Transverse colon (tissue), 3 donors: ENCODE measurements around the gene PROSER1.

Source experiments
- CTCF ChIP-seq, 5 experiments: fragments of 200-600 bp in 3 of 5; fragments of 450-650 bp in 2 of 5; sonication (generic) in 3 of 5; IDR thresholded peaks; 1 replicate in 2 of 5; 2 replicates in 3 of 5; pipeline ENCODE4 v1.5.1; 2016 to 2017; ENCODE audit warnings: antibody characterized with exemption in 5 of 5, inconsistent platforms in 3 of 5, mild to moderate bottlenecking in 2 of 5, moderate library complexity in 1 of 5
- EP300 ChIP-seq: sonication (generic); formaldehyde crosslinking; IDR thresholded peaks from one replicate; pipeline ENCODE4 v1.6.1; 2017; ENCODE audit warnings: antibody characterized with exemption, low read depth
- POLR2A ChIP-seq: fragments of 450-650 bp; IDR thresholded peaks from one replicate; pipeline ENCODE4 v1.6.1; 2016; ENCODE audit warnings: antibody characterized with exemption, mild to moderate bottlenecking, moderate library complexity

- TF ChIP-seq CTCF (IDR thresholded peaks at IDR 0.05) = no peak
- no peak for TF ChIP-seq EP300
- TF ChIP-seq POLR2A = no peak
These were observed 711 bp upstream of the PROSER1 start for GRCh38 chr13:39038569-39039030.
